Embryonic facial prominence (tissue), 1 donor: ENCODE data around the gene RAD51B.
"Not testable (repeated sequence)": the region's sequence is repeated elsewhere in the genome, so short reads cannot be mapped to it uniquely, and the experiment has no call there.

Source experiments
- DNase-seq: peaks from one replicate; pipeline ENCODE4 v3.0.0-alpha.2; 2016; ENCODE audit errors: extremely low spot score

Gene RAD51B

GRCh38 chr14:67982711-67983608, 163.4 kb downstream of the RAD51B start:
- no peak for DNase-seq

GRCh38 chr14:67984274-67984673, 164.7 kb downstream of the RAD51B start:
- no peak for DNase-seq

DNA sequence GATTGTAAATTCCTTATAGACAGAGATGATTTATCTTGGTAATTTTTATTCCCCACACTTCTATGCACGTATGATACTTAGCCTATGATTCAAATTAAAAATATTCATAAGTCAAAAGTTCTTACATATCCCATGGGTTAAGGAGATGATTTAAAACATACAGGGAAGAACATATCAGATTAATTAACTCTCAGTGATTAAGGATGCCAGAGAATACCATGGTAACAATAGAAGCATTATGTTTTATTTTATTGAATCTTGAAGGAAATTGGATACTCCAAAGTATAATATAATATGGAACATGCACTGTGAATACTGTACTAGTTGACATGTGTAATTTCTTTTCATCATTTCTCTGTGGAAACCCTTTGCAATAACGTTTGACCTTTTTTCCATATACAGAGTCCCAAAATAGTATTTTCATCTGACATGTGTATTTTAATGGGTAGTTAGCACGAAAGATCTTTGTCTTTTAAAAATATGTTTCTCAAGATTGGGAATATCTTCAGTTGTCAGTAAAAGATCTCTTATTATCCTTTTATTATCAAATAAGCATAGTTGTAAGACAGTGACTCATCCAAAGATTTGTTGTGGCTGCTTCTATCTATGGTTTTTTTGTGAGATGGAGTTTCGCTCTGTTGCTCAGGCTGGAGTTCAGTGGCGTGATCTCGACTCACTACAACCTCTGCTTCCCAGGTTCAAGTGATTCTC, 166.7 kb downstream of the RAD51B start:
- DNase-seq = no peak

GRCh38 chr14:67987606-67988005, 168.0 kb downstream of the RAD51B start:
- peak; percentile 82 for DNase-seq

DNA sequence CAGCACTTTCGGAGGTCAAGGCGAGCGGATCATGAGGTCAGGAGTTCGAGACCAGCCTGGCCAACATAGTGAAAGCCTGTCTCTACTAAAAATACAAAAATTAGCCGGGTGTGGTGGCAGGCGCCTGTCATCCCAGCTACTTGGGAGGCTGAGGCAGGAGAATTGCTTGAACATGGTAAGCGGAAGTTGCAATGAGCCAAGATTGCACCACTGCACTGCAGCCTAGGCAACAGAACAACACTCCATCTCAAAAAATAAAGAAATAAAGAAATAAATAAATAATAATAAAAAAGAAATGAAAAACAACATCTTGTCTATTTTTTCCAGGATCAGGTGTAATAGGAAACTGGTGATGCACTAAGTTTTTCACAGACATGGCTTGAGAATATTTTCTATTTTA, 168.6 kb downstream of the RAD51B start:
- DNase-seq = not testable (repeated sequence)

DNA sequence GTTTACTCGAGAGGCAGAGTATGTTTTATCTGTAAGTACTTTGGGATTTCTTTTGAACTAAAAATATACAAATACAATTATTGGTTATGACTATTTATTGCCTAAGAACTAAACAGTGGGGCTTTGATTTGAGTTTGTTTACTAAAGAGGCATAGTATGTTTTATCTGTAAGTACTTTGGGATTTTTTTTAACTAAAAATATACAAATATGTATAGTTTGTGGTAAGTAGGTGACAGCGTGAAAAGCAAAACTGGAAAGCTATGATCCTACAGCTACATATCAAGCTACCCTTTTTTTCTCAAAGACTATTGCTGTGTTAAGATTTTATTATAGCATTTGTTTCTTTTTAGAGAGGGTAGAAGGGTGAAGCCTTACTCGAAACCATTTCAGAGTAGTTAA, 171.0 kb downstream of the RAD51B start:
- no peak for DNase-seq

- no peak for DNase-seq
Observed at GRCh38 chr14:67994531-67994930, 175.0 kb downstream of the RAD51B start.

GRCh38 chr14:67996235-67996634, 176.7 kb downstream of the RAD51B start:
- no peak for DNase-seq

- DNase-seq = no peak
Observed at GRCh38 chr14:67998834-67999233, 179.3 kb downstream of the RAD51B start.

DNA sequence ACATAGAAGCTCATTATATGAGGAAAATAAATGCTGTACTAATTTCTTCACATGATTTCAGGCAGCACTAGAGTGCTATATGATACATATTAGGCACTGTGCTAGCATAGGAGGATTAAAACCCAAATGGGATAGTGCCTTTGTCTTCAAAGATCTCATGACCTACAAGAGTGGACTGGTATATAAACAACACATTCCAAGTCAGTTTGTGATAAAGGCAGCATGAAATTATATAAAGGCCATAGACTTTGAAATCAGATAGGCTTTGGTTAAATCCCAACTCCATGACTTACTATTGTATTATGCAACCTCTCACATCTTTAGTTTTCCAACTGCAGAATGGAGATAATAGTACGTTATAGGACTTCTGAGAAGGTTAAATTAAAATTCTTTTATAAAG, 179.7 kb downstream of the RAD51B start:
- DNase-seq = no peak

- DNase-seq = no peak
Observed at GRCh38 chr14:67999705-68000384, 180.3 kb downstream of the RAD51B start.

DNA sequence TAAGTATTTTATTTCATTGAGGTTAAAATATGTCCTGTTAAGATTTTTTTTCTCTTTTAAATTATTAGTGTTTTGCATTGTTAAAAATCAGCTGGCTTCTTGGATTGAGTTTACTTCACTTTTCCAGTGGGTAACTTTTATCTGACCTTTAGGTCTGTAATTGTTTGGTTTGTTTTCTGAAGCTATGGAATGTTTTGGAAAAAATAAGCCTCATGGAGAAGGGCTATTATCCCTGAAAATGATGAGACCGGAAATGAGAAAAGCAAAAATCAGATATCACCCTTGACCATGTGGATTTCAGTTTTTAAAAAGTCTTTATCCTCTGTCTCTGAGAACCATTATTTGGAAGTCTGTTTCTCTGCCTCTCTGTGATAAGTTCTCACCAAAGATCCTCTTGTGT, 180.9 kb downstream of the RAD51B start:
- no peak for DNase-seq

GRCh38 chr14:68008491-68008890, 188.9 kb downstream of the RAD51B start:
- no peak for DNase-seq

- DNase-seq = no peak
Observed at GRCh38 chr14:68011406-68012028, 191.9 kb downstream of the RAD51B start.

DNA sequence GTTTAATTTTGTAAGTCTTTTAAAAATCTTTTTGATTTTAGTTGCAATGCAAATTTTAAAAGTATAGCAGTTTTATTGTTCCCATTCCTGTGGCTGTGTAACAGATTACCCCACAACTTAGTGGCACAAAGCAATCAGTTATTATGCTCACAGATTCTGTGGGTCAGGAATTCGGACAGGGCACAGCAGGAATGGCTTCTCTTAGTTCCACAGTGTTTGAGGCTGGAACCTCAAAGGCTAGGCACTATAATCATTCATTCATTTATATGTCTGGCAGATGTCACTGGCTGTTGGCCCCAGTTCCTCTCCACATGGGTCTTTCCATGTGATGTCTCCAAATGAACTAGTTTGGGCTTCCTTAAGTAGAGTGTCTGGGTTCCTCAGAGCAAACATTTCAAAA, 193.3 kb downstream of the RAD51B start:
- DNase-seq = no peak

GRCh38 chr14:68013326-68013725, 193.7 kb downstream of the RAD51B start:
- no peak for DNase-seq

- no peak for DNase-seq
Observed at GRCh38 chr14:68014771-68015170, 195.2 kb downstream of the RAD51B start.

- DNase-seq = no peak
Observed at GRCh38 chr14:68015356-68016254, 196.0 kb downstream of the RAD51B start.

- DNase-seq = no peak
Observed at GRCh38 chr14:68016255-68016914, 196.8 kb downstream of the RAD51B start.

GRCh38 chr14:68018598-68018997, 199.0 kb downstream of the RAD51B start:
- no peak for DNase-seq
